Gastrocnemius medialis (tissue), 4 donors: ENCODE measurements around the gene MAD2L1BP. TPM values are rescaled to one million over a fixed set of nuclear protein-coding genes. Genes with fewer than 3 reads are reported as not detected.

ENCODE experiments used
- ATAC-seq, 2 donors: fragments of 150-250 bp; one replicate each; pipeline ENCODE4 v1.9.1; 2016
- DNase-seq, 2 donors: peaks; one replicate each; pipeline ENCODE4 v3.0.0-alpha.2; 2019
- H3K27ac ChIP-seq, 4 donors: fragments of 200-600 bp; sonication (generic); 1 replicate in 1 of 4; 2 replicates in 3 of 4; pipeline ENCODE4 v1.5.1; 2016 to 2018; ENCODE audit warnings: mild to moderate bottlenecking in 2 of 4, moderate library complexity in 1 of 4
- H3K27me3 ChIP-seq, 3 donors: fragments of 200-600 bp; sonication (generic) in 2 of 3; 1 replicate in 1 of 3; 2 replicates in 2 of 3; pipeline versions ENCODE4 v1.5.1 to v1.6.0; 2016 to 2019; ENCODE audit warnings: mild to moderate bottlenecking in 1 of 3, moderate library complexity in 1 of 3
- H3K36me3 ChIP-seq, 2 donors: fragments of 200-600 bp; sonication (generic) in 1 of 2; one replicate each; pipeline ENCODE4 v1.5.1; 2017 to 2018
- H3K4me1 ChIP-seq, 2 donors: fragments of 200-600 bp; sonication (generic) in 1 of 2; one replicate each; pipeline ENCODE4 v1.5.1; 2016 to 2017; ENCODE audit warnings: mild to moderate bottlenecking in 2 of 2
- H3K4me3 ChIP-seq, 4 donors: fragments of 200-600 bp; sonication (generic) in 3 of 4; 1 replicate in 1 of 4; 2 replicates in 3 of 4; pipeline ENCODE4 v1.5.1; 2016 to 2019; ENCODE audit warnings: mild to moderate bottlenecking in 2 of 4
- H3K9me3 ChIP-seq, 3 donors: fragments of 200-600 bp; sonication (generic) in 2 of 3; 1 replicate in 1 of 3; 2 replicates in 2 of 3; pipeline ENCODE4 v1.5.1; 2016 to 2019
- POLR2A ChIP-seq, 2 donors: fragments of 450-650 bp; IDR thresholded peaks; one replicate each; pipeline ENCODE4 v1.6.1; 2017; ENCODE audit warnings: antibody characterized with exemption in 2 of 2, mild to moderate bottlenecking in 2 of 2, moderate library complexity in 2 of 2
- in situ Hi-C, 4 donors: fragments of 200-750 bp; cut with MboI; loops; one replicate each; pipeline versions ENCODE4 v1.15.0 to v1.8.0; 2017; ENCODE audit warnings: low sequenced_read_pairs in 4 of 4
- intact Hi-C: fragments of 100-400 bp; cut with DNase I; formaldehyde crosslinking; loops from one replicate; pipeline ENCODE4 v1.15.1; 2023; ENCODE audit warnings: low total_unique reads
- total RNA-seq, 4 donors: library from RNA; depleted of rRNA; stranded (reverse); fragments of >200 nt; gene quantifications; one replicate each; pipeline versions ENCODE4 v1.1.0 to v1.2.3, GENCODE V29; 2016
- TF ChIP-seq, protein P1 (sequence below), 5 experiments: fragments of 450-650 bp in 3 of 5; fragments of 200-600 bp in 2 of 5; sonication (generic) in 2 of 5; IDR thresholded peaks in 4 of 5; conservative IDR thresholded peaks in 1 of 5; 1 replicate in 4 of 5; 2 replicates in 1 of 5; pipeline ENCODE4 v1.5.1; 2016 to 2019; ENCODE audit warnings: antibody characterized with exemption in 5 of 5, mild to moderate bottlenecking in 3 of 5, moderate library complexity in 3 of 5

Gene MAD2L1BP
- total RNA-seq, 4 donors from 2014 or later, result 25.1 to 55.4 (median 25.2) TPM

DNA sequence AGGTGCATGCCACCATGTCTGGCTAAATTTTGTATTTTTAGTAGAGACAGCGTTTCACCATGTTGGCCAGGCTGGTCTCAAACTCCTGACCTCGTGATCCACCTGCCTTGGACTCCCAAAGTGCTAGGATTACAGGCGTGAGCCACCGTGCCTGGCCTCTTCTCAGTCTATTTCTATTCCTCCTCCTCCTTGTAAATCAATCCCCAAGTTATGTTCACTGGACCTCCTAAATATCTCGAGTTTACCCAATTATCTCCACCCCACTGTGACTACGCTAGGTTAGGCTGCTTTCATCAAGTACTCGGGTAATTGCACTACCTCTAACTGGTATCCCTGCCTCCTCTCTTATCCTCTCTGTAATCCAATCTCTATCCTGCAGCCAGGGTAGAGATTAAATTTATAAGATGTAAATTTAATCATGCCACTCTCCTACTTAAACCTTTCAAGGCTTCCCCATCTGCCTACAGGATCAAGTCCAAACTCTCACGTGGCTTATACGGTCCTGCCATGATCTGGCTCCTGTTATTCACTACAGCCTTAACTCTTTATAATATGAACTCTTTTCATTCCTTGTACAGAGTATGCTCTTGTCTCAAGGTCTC is 837 bp upstream of the MAD2L1BP start:
- in situ Hi-C loops, result no loop called here
- intact Hi-C loops, result no loop called here
- H3K4me1 ChIP-seq, result peaks cover 34 to 42% of the 10 kb centered on the region in 2 donors
- H3K27me3 ChIP-seq, result no peaks in the 10 kb centered on the region
- DNase-seq (no peak), ATAC-seq (no peak)
- H3K27ac ChIP-seq, result peak overlapping the region; percentile 86 to 93 (median 90)
- no peak for TF ChIP-seq POLR2A (IDR thresholded peaks at IDR 0.05)
- TF ChIP-seq, protein P1, sequence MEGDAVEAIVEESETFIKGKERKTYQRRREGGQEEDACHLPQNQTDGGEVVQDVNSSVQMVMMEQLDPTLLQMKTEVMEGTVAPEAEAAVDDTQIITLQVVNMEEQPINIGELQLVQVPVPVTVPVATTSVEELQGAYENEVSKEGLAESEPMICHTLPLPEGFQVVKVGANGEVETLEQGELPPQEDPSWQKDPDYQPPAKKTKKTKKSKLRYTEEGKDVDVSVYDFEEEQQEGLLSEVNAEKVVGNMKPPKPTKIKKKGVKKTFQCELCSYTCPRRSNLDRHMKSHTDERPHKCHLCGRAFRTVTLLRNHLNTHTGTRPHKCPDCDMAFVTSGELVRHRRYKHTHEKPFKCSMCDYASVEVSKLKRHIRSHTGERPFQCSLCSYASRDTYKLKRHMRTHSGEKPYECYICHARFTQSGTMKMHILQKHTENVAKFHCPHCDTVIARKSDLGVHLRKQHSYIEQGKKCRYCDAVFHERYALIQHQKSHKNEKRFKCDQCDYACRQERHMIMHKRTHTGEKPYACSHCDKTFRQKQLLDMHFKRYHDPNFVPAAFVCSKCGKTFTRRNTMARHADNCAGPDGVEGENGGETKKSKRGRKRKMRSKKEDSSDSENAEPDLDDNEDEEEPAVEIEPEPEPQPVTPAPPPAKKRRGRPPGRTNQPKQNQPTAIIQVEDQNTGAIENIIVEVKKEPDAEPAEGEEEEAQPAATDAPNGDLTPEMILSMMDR (IDR thresholded peaks at IDR 0.05 in 4 of 5, conservative IDR thresholded peaks at IDR 0.05 in 1 of 5), result no peak
- no peak overlapping the region for H3K4me3 ChIP-seq
- H3K9me3 ChIP-seq, result no peaks in the 10 kb centered on the region
- peaks cover 0 to 22% of the 10 kb centered on the region in 2 donors for H3K36me3 ChIP-seq

DNA sequence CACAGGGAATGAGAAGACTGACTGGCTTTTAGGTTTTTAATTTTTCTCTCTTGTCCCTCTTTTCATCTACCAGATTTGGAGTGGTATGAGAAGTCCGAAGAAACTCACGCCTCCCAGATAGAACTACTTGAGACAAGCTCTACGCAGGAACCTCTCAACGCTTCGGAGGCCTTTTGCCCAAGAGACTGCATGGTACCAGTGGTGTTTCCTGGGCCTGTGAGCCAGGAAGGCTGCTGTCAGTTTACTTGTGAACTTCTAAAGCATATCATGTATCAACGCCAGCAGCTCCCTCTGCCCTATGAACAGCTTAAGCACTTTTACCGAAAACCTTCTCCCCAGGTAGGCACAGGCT is 644 bp downstream of the MAD2L1BP start:
- ATAC-seq, result peak; percentile 43 to 53
- H3K9me3 ChIP-seq, result no peaks in the 10 kb centered on the region
- H3K4me3 ChIP-seq, result peak overlapping the region; percentile 84 to 91 (median 88)
- H3K4me1 ChIP-seq, result peaks cover 32 to 36% of the 10 kb centered on the region in 2 donors
- intact Hi-C loops, result no loop called here
- TF ChIP-seq, protein P1 (IDR thresholded peaks at IDR 0.05 in 4 of 5, conservative IDR thresholded peaks at IDR 0.05 in 1 of 5), result no peak
- no peak for TF ChIP-seq POLR2A (IDR thresholded peaks at IDR 0.05)
- in situ Hi-C loops, result no loop called here
- no peak for DNase-seq
- H3K27ac ChIP-seq, result peak overlapping the region; percentile 86 to 93 (median 90)
- H3K36me3 ChIP-seq, result peaks cover 0 to 37% of the 10 kb centered on the region in 2 donors
- no peaks in the 10 kb centered on the region for H3K27me3 ChIP-seq

DNA sequence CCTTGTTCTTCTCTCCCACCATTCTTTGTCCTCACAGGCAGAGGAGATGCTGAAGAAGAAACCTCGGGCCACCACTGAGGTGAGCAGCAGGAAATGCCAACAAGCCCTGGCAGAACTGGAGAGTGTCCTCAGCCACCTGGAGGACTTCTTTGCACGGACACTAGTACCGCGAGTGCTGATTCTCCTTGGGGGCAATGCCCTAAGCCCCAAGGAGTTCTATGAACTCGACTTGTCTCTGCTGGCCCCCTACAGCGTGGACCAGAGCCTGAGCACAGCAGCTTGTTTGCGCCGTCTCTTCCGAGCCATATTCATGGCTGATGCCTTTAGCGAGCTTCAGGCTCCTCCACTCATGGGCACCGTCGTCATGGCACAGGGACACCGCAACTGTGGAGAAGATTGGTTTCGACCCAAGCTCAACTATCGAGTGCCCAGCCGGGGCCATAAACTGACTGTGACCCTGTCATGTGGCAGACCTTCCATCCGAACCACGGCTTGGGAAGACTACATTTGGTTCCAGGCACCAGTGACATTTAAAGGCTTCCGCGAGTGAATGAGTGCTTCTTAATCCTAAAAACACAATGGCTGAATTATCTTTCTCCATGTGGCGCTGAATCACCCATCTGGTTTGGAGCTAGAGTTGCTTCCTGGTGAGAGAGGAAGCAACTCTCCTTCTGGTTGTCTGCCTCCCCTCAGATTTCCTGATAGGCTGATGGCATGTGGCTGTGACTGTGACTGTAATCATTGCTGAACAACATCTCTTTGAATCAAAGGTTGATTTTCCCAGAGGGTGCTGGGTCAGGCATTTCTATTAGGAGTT is 4.6 kb downstream of the MAD2L1BP start:
- Histone ChIP-seq H3K4me3 (no peak overlapping the region), H3K36me3 (peaks cover 0 to 52% of the 10 kb centered on the region in 2 donors), H3K27ac (no peak overlapping the region), H3K27me3 (no peaks in the 10 kb centered on the region), H3K4me1 (peaks cover 29 to 39% of the 10 kb centered on the region in 2 donors), H3K9me3 (no peaks in the 10 kb centered on the region)
- in situ Hi-C loops (no loop called here), intact Hi-C loops (no loop called here)
- TF ChIP-seq POLR2A (IDR thresholded peaks at IDR 0.05), result no peak
- DNase-seq (no peak), ATAC-seq (no peak)

DNA sequence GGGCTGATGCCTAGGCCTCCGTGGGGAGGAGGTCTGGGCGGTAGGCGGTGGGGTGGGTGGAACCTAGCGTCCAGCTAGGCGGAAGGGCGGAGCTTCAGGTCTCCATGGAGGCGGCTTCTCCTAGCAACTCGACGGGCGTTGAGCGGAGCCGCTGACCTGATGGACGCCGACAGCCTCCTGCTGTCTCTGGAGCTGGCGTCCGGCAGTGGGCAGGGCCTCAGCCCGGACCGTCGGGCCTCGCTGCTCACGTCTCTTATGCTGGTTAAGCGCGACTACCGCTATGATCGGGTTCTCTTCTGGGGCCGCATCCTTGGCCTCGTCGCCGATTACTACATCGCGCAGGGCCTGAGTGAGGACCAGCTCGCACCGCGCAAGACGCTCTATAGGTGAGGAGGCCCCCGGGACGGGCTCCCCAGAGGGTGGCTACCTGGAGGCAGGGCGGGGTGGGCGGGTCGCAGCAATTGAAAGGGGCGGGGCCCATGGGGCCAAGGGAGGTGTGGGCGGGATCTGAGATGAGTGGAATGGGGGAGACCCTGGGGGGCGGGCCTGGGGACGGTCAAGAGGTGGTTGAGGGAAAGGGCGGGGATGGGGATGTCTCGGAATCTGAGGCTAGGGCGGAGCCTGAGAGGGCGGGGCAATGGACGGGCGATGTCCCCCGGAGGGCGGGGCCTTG is 9.4 kb downstream of the MAD2L1BP start, which contains the start of gene RSPH9:
Gene RSPH9 (plus strand): TSS at position 97 of the 673 bp plus-strand sequence. CDS start 63 bp downstream, at position 160.
- in situ Hi-C loops, result no loop called here
- Histone ChIP-seq H3K4me1 (peaks cover 3 to 8% of the 10 kb centered on the region in 2 donors), H3K27ac (peak within 1 kb of the TSS; percentile 2 to 53 (median 26)), H3K36me3 (peaks cover 0 to 28% of the 10 kb centered on the region in 2 donors), H3K27me3 (no peaks in the 10 kb centered on the region), H3K4me3 (peak within 1 kb of the TSS; percentile 48 to 63 (median 56)), H3K9me3 (no peaks in the 10 kb centered on the region)
- DNase-seq (peak in 1 of 2 donors; percentile 38), ATAC-seq (peak; percentile 53 to 60)
- intact Hi-C loops, result no loop called here
- TF ChIP-seq, protein P1 (IDR thresholded peaks at IDR 0.05 in 4 of 5, conservative IDR thresholded peaks at IDR 0.05 in 1 of 5), result no peak
- TF ChIP-seq POLR2A (IDR thresholded peaks at IDR 0.05), result no peak

DNA sequence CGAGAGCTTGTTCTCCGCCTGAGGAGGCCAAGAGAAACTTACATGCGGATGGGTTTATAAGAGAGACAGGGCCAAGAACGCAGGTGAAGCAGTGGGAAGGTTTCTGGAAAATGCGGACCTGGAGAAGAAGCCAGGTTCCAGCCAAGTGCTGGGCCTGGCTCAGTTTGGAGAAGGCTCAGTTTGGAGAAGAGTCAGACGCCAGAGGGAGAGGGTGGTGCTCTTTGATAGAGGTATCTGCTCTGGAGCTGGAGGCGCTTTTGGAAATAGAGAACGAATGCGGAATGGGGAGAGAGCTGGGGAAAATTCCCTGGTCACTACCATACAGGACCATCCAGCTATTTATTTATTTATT is 9.9 kb downstream of the MAD2L1BP start:
- DNase-seq, result no peak

More for the DNA sequence above, 9.9 kb downstream of the MAD2L1BP start:
- H3K4me3 ChIP-seq, result peak overlapping the region; percentile 48 to 63 (median 56)
- H3K4me1 ChIP-seq, result peaks cover 0 to 8% of the 10 kb centered on the region in 2 donors
- intact Hi-C loops, result no loop called here
- H3K27me3 ChIP-seq, result no peaks in the 10 kb centered on the region
- H3K36me3 ChIP-seq, result peaks cover 0 to 23% of the 10 kb centered on the region in 2 donors
- no peaks in the 10 kb centered on the region for H3K9me3 ChIP-seq
- peak in 1 of 2 donors; percentile 30 for ATAC-seq
- H3K27ac ChIP-seq, result peak overlapping the region in 1 of 4 donors; percentile 53
- in situ Hi-C loops, result no loop called here
- TF ChIP-seq, protein P1 (IDR thresholded peaks at IDR 0.05 in 4 of 5, conservative IDR thresholded peaks at IDR 0.05 in 1 of 5), result no peak
- TF ChIP-seq POLR2A (IDR thresholded peaks at IDR 0.05), result no peak
